Activated T-cell treated with anti-CD3 and anti-CD28 coated beads for 48 hours (primary cell): ENCODE measurements around the gene FAM171A1.
"Not testable (repeated sequence)": the region's sequence is repeated elsewhere in the genome, so short reads cannot be mapped to it uniquely, and the experiment has no call there.

Experiments
- DNase-seq: peaks from one replicate; pipeline ENCODE4 v3.0.0-alpha.2; 2020; ENCODE audit warnings: low read depth

FAM171A1 gene

GRCh38 chr10:15344876-15345285, 26.2 kb downstream of the FAM171A1 start:
- DNase-seq = no peak

- no peak for DNase-seq
Observed at GRCh38 chr10:15344256-15344875, 26.7 kb downstream of the FAM171A1 start.

- DNase-seq = no peak
Observed at GRCh38 chr10:15342970-15343369, 28.1 kb downstream of the FAM171A1 start.

- no peak for DNase-seq
Observed at GRCh38 chr10:15341502-15342128, 29.5 kb downstream of the FAM171A1 start.

- no peak for DNase-seq
Observed at GRCh38 chr10:15339892-15340291, 31.2 kb downstream of the FAM171A1 start.

- not testable (repeated sequence) for DNase-seq
Observed at GRCh38 chr10:15337441-15337923, 33.6 kb downstream of the FAM171A1 start.

- no peak for DNase-seq
Observed at GRCh38 chr10:15336211-15336610, 34.9 kb downstream of the FAM171A1 start.

- no peak for DNase-seq
Observed at GRCh38 chr10:15335508-15335907, 35.6 kb downstream of the FAM171A1 start.

GRCh38 chr10:15334650-15335323, 36.3 kb downstream of the FAM171A1 start:
- DNase-seq = no peak

- no peak for DNase-seq
Observed at GRCh38 chr10:15333909-15334649, 37.0 kb downstream of the FAM171A1 start.

- not testable (repeated sequence) for DNase-seq
Observed at GRCh38 chr10:15333181-15333580, 37.9 kb downstream of the FAM171A1 start.

GRCh38 chr10:15331461-15331860, 39.6 kb downstream of the FAM171A1 start:
- DNase-seq = no peak

- DNase-seq = no peak
Observed at GRCh38 chr10:15329437-15329836, 41.7 kb downstream of the FAM171A1 start.

- no peak for DNase-seq
Observed at GRCh38 chr10:15325944-15326284, 45.2 kb downstream of the FAM171A1 start.

- DNase-seq = no peak
Observed at GRCh38 chr10:15325243-15325943, 45.7 kb downstream of the FAM171A1 start.

GRCh38 chr10:15324611-15325010, 46.5 kb downstream of the FAM171A1 start:
- no peak for DNase-seq

- no peak for DNase-seq
Observed at GRCh38 chr10:15324113-15324512, 47.0 kb downstream of the FAM171A1 start.

GRCh38 chr10:15322356-15322755, 48.7 kb downstream of the FAM171A1 start:
- no peak for DNase-seq

- no peak for DNase-seq
Observed at GRCh38 chr10:15321431-15322341, 49.4 kb downstream of the FAM171A1 start.

GRCh38 chr10:15320522-15321203, 50.4 kb downstream of the FAM171A1 start:
- DNase-seq = no peak
